Colonic mucosa (tissue), 4 donors: Measurements from ENCODE around the gene C17orf100. TPM values are rescaled to one million over a fixed set of nuclear protein-coding genes. Genes with fewer than 3 reads are reported as not detected.
"Not testable (repeated sequence)": the region's sequence is repeated elsewhere in the genome, so short reads cannot be mapped to it uniquely, and the experiment has no call there.

ENCODE experiments used
- DNase-seq: peaks from one replicate; pipeline ENCODE4 v3.0.0-alpha.2; 2020
- H3K27ac ChIP-seq: fragments of 200-600 bp; one replicate; pipeline ENCODE4 v1.8.0; 2021
- H3K27me3 ChIP-seq: fragments of 200-600 bp; one replicate; pipeline ENCODE4 v1.8.0; 2021
- H3K36me3 ChIP-seq: fragments of 200-600 bp; one replicate; pipeline ENCODE4 v1.8.0; 2021
- H3K4me1 ChIP-seq: fragments of 200-600 bp; one replicate; pipeline ENCODE4 v1.8.0; 2021; ENCODE audit warnings: mild to moderate bottlenecking
- H3K4me3 ChIP-seq: fragments of 200-600 bp; one replicate; pipeline ENCODE4 v1.8.0; 2021
- H3K9ac ChIP-seq, 2 donors: one replicate each; pipeline ENCODE4 v1.7.0; 2013; ENCODE audit warnings: control low read depth in 2 of 2, low read depth in 2 of 2, low read length in 2 of 2
- H3K9me3 ChIP-seq: fragments of 200-600 bp; one replicate; pipeline ENCODE4 v1.8.0; 2021
- CTCF ChIP-seq: fragments of 200-600 bp; IDR thresholded peaks from one replicate; pipeline ENCODE4 v1.8.0; 2022; ENCODE audit warnings: antibody characterized with exemption, mild to moderate bottlenecking
- intact Hi-C: fragments of 100-400 bp; cut with DNase I; formaldehyde crosslinking; loops from one replicate; pipeline ENCODE4 v1.14.1; 2022
- total RNA-seq, 2 donors: library from RNA; stranded (reverse); fragmentation: NEBNext Ultra II Directional in 1 of 2; extraction: Animal tissue kit (Norgen Biotek cat#: 25700) in 1 of 2; gene quantifications; one replicate each; pipeline ENCODE4 v1.2.1, GENCODE V29; 2021
- donor health status: healthy.
- donor health status: DM: no; HTN: no; CAD: no.
- donor health status: DM: no; HTN: no; CAD: no.

C17orf100 gene
- total RNA-seq, 2 donors from 2014 or later = 1.5 to 1.9 TPM

- H3K9me3 ChIP-seq = no peaks in the 10 kb centered on the region
- no peak for TF ChIP-seq CTCF
- H3K27ac ChIP-seq = no peak overlapping the region
- DNase-seq = no peak
- intact Hi-C loops = no loop called here
- H3K9ac ChIP-seq = no peak overlapping the region
- no peak overlapping the region for H3K4me3 ChIP-seq
- H3K36me3 ChIP-seq = no peaks in the 10 kb centered on the region
- H3K27me3 ChIP-seq = no peaks in the 10 kb centered on the region
- no peaks in the 10 kb centered on the region for H3K4me1 ChIP-seq
Observed at GRCh38 chr17:6688944-6689343, 37.4 kb downstream of the C17orf100 start.

GRCh38 chr17:6690641-6691040 lies 39.1 kb downstream of the C17orf100 start:
- Histone ChIP-seq H3K36me3 (no peaks in the 10 kb centered on the region), H3K9me3 (no peaks in the 10 kb centered on the region), H3K27me3 (no peaks in the 10 kb centered on the region), H3K4me1 (no peaks in the 10 kb centered on the region), H3K27ac (no peak overlapping the region), H3K4me3 (no peak overlapping the region), H3K9ac (no peak overlapping the region)
- intact Hi-C loops = no loop called here
- no peak for DNase-seq
- no peak for TF ChIP-seq CTCF

GRCh38 chr17:6691546-6691945 lies 40.0 kb downstream of the C17orf100 start:
- DNase-seq = no peak
- Histone ChIP-seq H3K27ac (no peak overlapping the region), H3K9ac (no peak overlapping the region), H3K4me1 (no peaks in the 10 kb centered on the region), H3K9me3 (no peaks in the 10 kb centered on the region), H3K36me3 (no peaks in the 10 kb centered on the region), H3K4me3 (no peak overlapping the region), H3K27me3 (no peaks in the 10 kb centered on the region)
- intact Hi-C loops = no loop called here
- no peak for TF ChIP-seq CTCF

GRCh38 chr17:6691958-6692357 lies 40.4 kb downstream of the C17orf100 start:
- H3K27me3 ChIP-seq, H3K36me3 ChIP-seq, DNase-seq, H3K4me1 ChIP-seq, H3K4me3 ChIP-seq, H3K9me3 ChIP-seq, intact Hi-C loops, H3K27ac ChIP-seq, H3K9ac ChIP-seq: not testable (repeated sequence)

- TF ChIP-seq CTCF = no peak
- Histone ChIP-seq H3K27ac (no peak overlapping the region), H3K9me3 (no peaks in the 10 kb centered on the region), H3K4me3 (no peak overlapping the region), H3K36me3 (no peaks in the 10 kb centered on the region), H3K27me3 (no peaks in the 10 kb centered on the region), H3K4me1 (no peaks in the 10 kb centered on the region), H3K9ac (no peak overlapping the region)
- intact Hi-C loops = no loop called here
- DNase-seq = no peak
Observed at GRCh38 chr17:6695051-6695450, 43.5 kb downstream of the C17orf100 start.

- intact Hi-C loops = no loop called here
- Histone ChIP-seq H3K36me3 (no peaks in the 10 kb centered on the region), H3K4me1 (no peaks in the 10 kb centered on the region), H3K27ac (no peak overlapping the region), H3K9ac (no peak overlapping the region), H3K27me3 (no peaks in the 10 kb centered on the region), H3K4me3 (no peak overlapping the region), H3K9me3 (no peaks in the 10 kb centered on the region)
- DNase-seq = no peak
- TF ChIP-seq CTCF = no peak
Observed at GRCh38 chr17:6695565-6695964, 44.0 kb downstream of the C17orf100 start.
